GM12878 (cell line): ENCODE data around the gene NLGN1. TPM values are rescaled to one million over a fixed set of nuclear protein-coding genes. Genes with fewer than 3 reads are reported as not detected.

Experiments used
- ATAC-seq: fragments of 200-7000 bp; cut with Tn5 transposase; 3 replicates; pipeline ENCODE4 v1.9.1; 2020; ENCODE audit warnings: mild to moderate bottlenecking, moderate library complexity
- BruUV-seq: library from RNA; stranded (reverse); fragments of 400-500 nt; replicated peaks from 2 replicates; lab custom pipeline; 2021; lab: Mats Ljungman, UMichigan
- CTCF ChIA-PET: fragments of 300-600 bp; sonication (Branson Sonifier 250); formaldehyde crosslinking; extraction: SDS; loops from one replicate; lab custom pipeline; 2021; ENCODE audit warnings: inconsistent platforms; lab: Yijun Ruan, JAX
- POLR2A ChIA-PET: fragments of 350-600 bp; formaldehyde crosslinking; extraction: SDS; loops from one replicate; lab custom pipeline; 2021; ENCODE audit warnings: inconsistent platforms; lab: Charles Lee
- RAD21 ChIA-PET: fragments of 300-600 bp; sonication (Branson Sonifier 250); formaldehyde crosslinking; loops from one replicate; lab custom pipeline; 2023; ENCODE audit warnings: antibody characterized with exemption; ENCODE audit not compliant: unreplicated experiment; lab: Charles Lee
- SMC1A ChIA-PET: fragments of 300-600 bp; sonication (Branson Sonifier 250); formaldehyde crosslinking; loops from one replicate; lab custom pipeline; 2023; ENCODE audit not compliant: unreplicated experiment, uncharacterized antibody; lab: Charles Lee
- DNase-seq: peaks from one replicate; pipeline ENCODE4 v3.0.0-alpha.2; 2011; ENCODE audit warnings: low read depth, low spot score
- FAIRE-seq: peaks from 3 replicates; lab custom pipeline; 2011; peaks lifted over from hg19 to GRCh38; lab: Jason Lieb, UNC
- H2AFZ ChIP-seq: 2 replicates; pipeline ENCODE4 v1.6.0; 2011; ENCODE audit warnings: low read depth, low read length, control low read depth; ENCODE audit not compliant: control insufficient read depth
- H3K27ac ChIP-seq: 2 replicates; pipeline ENCODE4 v1.5.1; 2011; ENCODE audit warnings: control low read depth; ENCODE audit not compliant: control insufficient read depth, insufficient read depth
- H3K27me3 ChIP-seq, 2 experiments: replicated peaks in 1 of 2; 2 replicates each; pipeline versions ENCODE4 v1.6.0 to v1.6.1; 2011; ENCODE audit warnings: low read length in 1 of 2; ENCODE audit not compliant: control insufficient read depth in 2 of 2, insufficient read depth in 2 of 2
- H3K36me3 ChIP-seq, 2 experiments: 2 replicates each; pipeline ENCODE4 v1.5.1; 2011; ENCODE audit warnings: low read length in 1 of 2; ENCODE audit not compliant: control insufficient read depth in 2 of 2, insufficient read depth in 2 of 2
- H3K4me1 ChIP-seq: 2 replicates; pipeline ENCODE4 v1.6.1; 2011; ENCODE audit warnings: mild to moderate bottlenecking, low read length, moderate library complexity, mixed read lengths; ENCODE audit not compliant: control insufficient read depth, insufficient read depth
- H3K4me2 ChIP-seq: 2 replicates; pipeline ENCODE4 v1.6.0; 2011; ENCODE audit warnings: control low read depth; ENCODE audit not compliant: control insufficient read depth, insufficient read depth
- H3K4me3 ChIP-seq: fragments of 200-600 bp; sonication (generic); 2 replicates; pipeline ENCODE4 v1.5.1; 2016
- H3K79me2 ChIP-seq: 2 replicates; pipeline ENCODE4 v1.6.0; 2011; ENCODE audit warnings: low read length; ENCODE audit not compliant: control insufficient read depth, insufficient read depth
- H3K9ac ChIP-seq: 2 replicates; pipeline ENCODE4 v1.8.0; 2011; ENCODE audit warnings: low read length, control low read depth, mixed read lengths; ENCODE audit not compliant: control insufficient read depth, insufficient read depth
- H3K9me3 ChIP-seq: replicated peaks from 3 replicates; pipeline ENCODE4 v1.5.1; 2011; ENCODE audit warnings: mild to moderate bottlenecking, low read length; ENCODE audit not compliant: control insufficient read depth, insufficient read depth
- H4K20me1 ChIP-seq: 2 replicates; pipeline ENCODE4 v1.6.0; 2011; ENCODE audit not compliant: control insufficient read depth, insufficient read depth
- BCL11A ChIP-seq: IDR thresholded peaks from 2 replicates; pipeline ENCODE4 v1.6.1; 2011; ENCODE audit warnings: low read depth, low read length
- CBFB ChIP-seq: IDR thresholded peaks from 2 replicates; pipeline ENCODE4 v1.6.1; 2016; ENCODE audit warnings: antibody characterized with exemption, low read depth
- CHD2 ChIP-seq: IDR thresholded peaks from 2 replicates; pipeline ENCODE4 v1.6.1; 2011; ENCODE audit warnings: low read depth, low read length, improper control_type of control experiment, borderline replicate concordance
- E2F4 ChIP-seq: IDR thresholded peaks from 2 replicates; pipeline ENCODE4 v1.6.1; 2012; ENCODE audit warnings: low read depth, low read length, improper control_type of control experiment
- EED ChIP-seq: sonication (generic); IDR thresholded peaks from 2 replicates; pipeline ENCODE4 v1.6.1; 2016; ENCODE audit warnings: antibody characterized with exemption, low read depth
- HCFC1 ChIP-seq: fragments of 150-350 bp; IDR thresholded peaks from 2 replicates; pipeline ENCODE4 v1.6.1; 2014; ENCODE audit warnings: low read length
- NFYB ChIP-seq: IDR thresholded peaks from 2 replicates; pipeline ENCODE4 v1.6.1; 2011; ENCODE audit warnings: low read depth, mild to moderate bottlenecking, low read length, improper control_type of control experiment, moderate library complexity; ENCODE audit not compliant: insufficient read depth
- NR2C2 ChIP-seq: IDR thresholded peaks from 2 replicates; pipeline ENCODE4 v1.6.1; 2011; ENCODE audit warnings: borderline replicate concordance, low read depth; ENCODE audit not compliant: control insufficient read depth, insufficient read length
- POLR2AphosphoS5 ChIP-seq: IDR thresholded peaks from 2 replicates; pipeline ENCODE4 v1.6.1; 2011; ENCODE audit warnings: mild to moderate bottlenecking, low read length, inconsistent platforms
- RUNX3 ChIP-seq: IDR thresholded peaks from 2 replicates; pipeline ENCODE4 v1.6.1; 2012; ENCODE audit warnings: low read length, inconsistent platforms
- SIX5 ChIP-seq: IDR thresholded peaks from 2 replicates; pipeline ENCODE4 v1.6.1; 2011; ENCODE audit warnings: mild to moderate bottlenecking, low read depth, low read length, moderate library complexity; ENCODE audit not compliant: severe bottlenecking
- SMC3 ChIP-seq: IDR thresholded peaks from 2 replicates; pipeline ENCODE4 v1.6.1; 2011; ENCODE audit warnings: low read length, improper control_type of control experiment, borderline replicate concordance
- SRF ChIP-seq, 2 experiments: IDR thresholded peaks; 2 replicates each; pipeline ENCODE4 v1.6.1; 2011; ENCODE audit warnings: low read depth in 2 of 2, low read length in 2 of 2, mild to moderate bottlenecking in 1 of 2, moderate library complexity in 1 of 2
- TAF1 ChIP-seq: IDR thresholded peaks from 2 replicates; pipeline ENCODE4 v1.6.1; 2011; ENCODE audit warnings: mild to moderate bottlenecking, low read depth, low read length, borderline replicate concordance
- TCF12 ChIP-seq: IDR thresholded peaks from 2 replicates; pipeline ENCODE4 v1.6.1; 2011; ENCODE audit warnings: low read depth, mild to moderate bottlenecking, low read length
- ZBED1 ChIP-seq: IDR thresholded peaks from 2 replicates; pipeline ENCODE4 v1.6.1; 2016; ENCODE audit warnings: borderline replicate concordance
- ZNF274 ChIP-seq: IDR thresholded peaks from one replicate; pipeline ENCODE4 v1.8.0; 2011; ENCODE audit not compliant: insufficient read length, insufficient read depth
- WGBS: methylation state at CpG from one replicate; pipeline ENCODE4 v1.1.6; 2016; ENCODE audit warnings: low lambda C conversion rate; ENCODE audit not compliant: insufficient replicate concordance, insufficient coverage; ENCODE audit errors: missing lambda C conversion rate; 5-methylcytosine and 5-hydroxymethylcytosine counted together
- in situ Hi-C: fragments of 300-500 bp; cut with MboI; formaldehyde crosslinking; loops from 9 replicates; pipeline ENCODE4 v1.14.3; 2018; ENCODE audit warnings: mixed read lengths
- intact Hi-C: fragments of 100-400 bp; cut with micrococcal nuclease; formaldehyde crosslinking; loops from one replicate; pipeline ENCODE4 v1.14.2; 2022; ENCODE audit not compliant: unreplicated experiment
- polyA plus RNA-seq, 11 experiments: library from polyadenylated mRNA; depleted of rRNA in 4 of 11; unstranded in 6 of 11; stranded (reverse) in 5 of 11; fragments of >200 nt; fragmentation: Nextera tagmentation in 4 of 11; fragmentation: Illumina TruSeq in 1 of 11; extraction: Ambion mirVana in 4 of 11; extraction: Trizol in 1 of 11; gene quantifications; 1 replicate in 1 of 11; 2 replicates in 10 of 11; pipeline versions ENCODE4 v1.2.1 to v1.2.3, GENCODE V29; 2011 to 2016; ENCODE audit warnings: inconsistent platforms in 2 of 11, missing spikeins in 2 of 11, low read depth in 1 of 11
- total RNA-seq, 4 experiments: library from RNA; depleted of rRNA in 3 of 4; stranded (reverse); fragments of >200 nt in 3 of 4; fragmentation: Illumina TruSeq in 1 of 4; extraction: Trizol in 1 of 4; gene quantifications; 2 replicates each; pipeline versions ENCODE4 v1.2.1 to v1.2.3, GENCODE V29; 2013 to 2021

The NLGN1 gene
- total and polyA plus RNA-seq, 10 of the 15 experiments (the other 5 are each of a cell fraction or from before 2014, with no cell fraction given): not detected

GRCh38 chr3:174322789-174323188 lies 925.2 kb downstream of the NLGN1 start:
- H2AFZ ChIP-seq: no peak overlapping the region
- no peak for TF ChIP-seq ZNF274
- no peak for TF ChIP-seq EED
- TF ChIP-seq TAF1: no peak
- TF ChIP-seq SRF (IDR thresholded peaks at IDR 0.05; ENCODE audit: low read depth in 2 of 2, low read length in 2 of 2): no peak
- no peak for TF ChIP-seq E2F4
- TF ChIP-seq CBFB: no peak
- no peak for TF ChIP-seq SMC3
- TF ChIP-seq SIX5: no peak
- TF ChIP-seq NR2C2: no peak
- TF ChIP-seq NFYB: no peak
- TF ChIP-seq CHD2: no peak
- no peak for TF ChIP-seq HCFC1
- TF ChIP-seq ZBED1: no peak
- no peak for TF ChIP-seq RUNX3
- no peak for TF ChIP-seq POLR2AphosphoS5
- no peak for TF ChIP-seq TCF12
- TF ChIP-seq BCL11A: no peak
- CTCF ChIA-PET: no interaction called here
- no TSS peak for BruUV-seq
- intact Hi-C loops (no loop called here), in situ Hi-C loops (no loop called here)
- no peak overlapping the region for H3K27ac ChIP-seq
- SMC1A ChIA-PET: no interaction called here
- H3K27me3 ChIP-seq: no peaks in the 10 kb centered on the region
- FAIRE-seq (no peak), DNase-seq (no peak), ATAC-seq (no peak)
- 12% methylated on average over 2 of the region's 2 CpGs for WGBS
- H3K79me2 ChIP-seq: no peaks in the 10 kb centered on the region
- no peaks in the 10 kb centered on the region for H3K36me3 ChIP-seq
- H4K20me1 ChIP-seq: no peaks in the 10 kb centered on the region
- H3K9ac ChIP-seq: no peak overlapping the region
- RAD21 ChIA-PET: no interaction called here
- no peaks in the 10 kb centered on the region for H3K9me3 ChIP-seq
- H3K4me3 ChIP-seq: no peak overlapping the region
- POLR2A ChIA-PET: no interaction called here
- no peaks in the 10 kb centered on the region for H3K4me1 ChIP-seq
- no peak overlapping the region for H3K4me2 ChIP-seq
